B cell (primary cell): ENCODE results near the gene LGALS9C.
"Not testable (repeated sequence)": the region's sequence is repeated elsewhere in the genome, so short reads cannot be mapped to it uniquely, and the experiment has no call there.

ENCODE experiments used
- CTCF ChIP-seq: fragments of 200-600 bp; IDR thresholded peaks from one replicate; pipeline ENCODE4 v1.8.0; 2022; ENCODE audit warnings: antibody characterized with exemption, mild to moderate bottlenecking
- EZH2 ChIP-seq: IDR thresholded peaks from 2 replicates; pipeline ENCODE4 v1.6.1; 2012; ENCODE audit warnings: borderline replicate concordance, low read depth, mild to moderate bottlenecking, moderate library complexity, low read length; ENCODE audit not compliant: insufficient read depth, poor library complexity, severe bottlenecking

GRCh38 chr17:18492712-18493480, 16.3 kb downstream of the LGALS9C start:
- TF ChIP-seq CTCF, EZH2: not testable (repeated sequence)
